ENCODE results near the gene INTS6.

The INTS6 gene

DNA sequence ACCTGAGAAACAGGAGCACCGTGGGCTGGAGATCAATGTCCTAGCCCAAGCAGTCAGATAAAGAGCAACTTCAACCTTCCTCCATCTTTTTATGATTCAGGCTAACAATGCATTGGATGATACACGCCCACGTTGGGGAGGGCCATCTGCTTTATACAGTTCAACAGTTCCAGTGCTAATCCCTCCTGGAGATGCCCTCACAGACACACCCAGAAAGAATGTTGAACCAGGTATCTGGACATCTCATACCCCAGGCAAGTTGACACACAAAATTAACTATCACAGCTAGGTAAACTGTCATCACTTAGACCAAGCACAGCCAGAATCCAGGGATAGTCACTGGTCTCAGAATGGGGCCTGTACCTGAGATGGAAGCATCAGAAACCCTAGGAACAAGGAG, 134.0 kb downstream of the INTS6 start:
- TF ChIP-seq, protein P1, sequence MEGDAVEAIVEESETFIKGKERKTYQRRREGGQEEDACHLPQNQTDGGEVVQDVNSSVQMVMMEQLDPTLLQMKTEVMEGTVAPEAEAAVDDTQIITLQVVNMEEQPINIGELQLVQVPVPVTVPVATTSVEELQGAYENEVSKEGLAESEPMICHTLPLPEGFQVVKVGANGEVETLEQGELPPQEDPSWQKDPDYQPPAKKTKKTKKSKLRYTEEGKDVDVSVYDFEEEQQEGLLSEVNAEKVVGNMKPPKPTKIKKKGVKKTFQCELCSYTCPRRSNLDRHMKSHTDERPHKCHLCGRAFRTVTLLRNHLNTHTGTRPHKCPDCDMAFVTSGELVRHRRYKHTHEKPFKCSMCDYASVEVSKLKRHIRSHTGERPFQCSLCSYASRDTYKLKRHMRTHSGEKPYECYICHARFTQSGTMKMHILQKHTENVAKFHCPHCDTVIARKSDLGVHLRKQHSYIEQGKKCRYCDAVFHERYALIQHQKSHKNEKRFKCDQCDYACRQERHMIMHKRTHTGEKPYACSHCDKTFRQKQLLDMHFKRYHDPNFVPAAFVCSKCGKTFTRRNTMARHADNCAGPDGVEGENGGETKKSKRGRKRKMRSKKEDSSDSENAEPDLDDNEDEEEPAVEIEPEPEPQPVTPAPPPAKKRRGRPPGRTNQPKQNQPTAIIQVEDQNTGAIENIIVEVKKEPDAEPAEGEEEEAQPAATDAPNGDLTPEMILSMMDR (IDR thresholded peaks at IDR 0.05; ENCODE audit: insufficient read depth, low read depth, low read length, missing control alignments) = no peak
- no peak for DNase-seq (ENCODE audit: low read depth)

DNA sequence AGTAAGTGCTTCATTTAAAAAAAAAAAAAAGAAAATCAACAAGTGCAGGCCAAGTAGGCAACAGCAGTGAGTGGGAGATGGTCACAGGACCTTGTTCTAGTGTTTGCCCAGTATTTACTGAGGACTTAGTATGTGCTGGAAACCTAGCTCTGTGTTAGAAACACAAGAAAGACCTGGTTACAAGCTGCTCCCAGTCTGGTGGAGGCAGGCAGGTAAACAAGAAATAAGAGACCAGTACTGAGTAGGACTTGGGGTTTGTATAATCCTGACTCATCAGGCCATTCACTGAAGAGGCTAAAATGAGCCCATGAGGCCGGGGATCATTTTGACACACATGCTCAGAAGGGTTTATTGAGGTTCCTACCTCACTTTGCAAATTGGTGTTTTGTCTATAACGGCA, 134.8 kb downstream of the INTS6 start:
- TF ChIP-seq, protein P1 (IDR thresholded peaks at IDR 0.05; ENCODE audit: insufficient read depth, low read depth, low read length, missing control alignments) = no peak
- H3K4me3 ChIP-seq (ENCODE audit: low read depth, low read length) = no peak overlapping the region
- no peak for DNase-seq (ENCODE audit: low read depth)

More for the DNA sequence above, 134.0 kb downstream of the INTS6 start:
- no peak overlapping the region for H3K4me3 ChIP-seq (ENCODE audit: low read depth, low read length)

DNA sequence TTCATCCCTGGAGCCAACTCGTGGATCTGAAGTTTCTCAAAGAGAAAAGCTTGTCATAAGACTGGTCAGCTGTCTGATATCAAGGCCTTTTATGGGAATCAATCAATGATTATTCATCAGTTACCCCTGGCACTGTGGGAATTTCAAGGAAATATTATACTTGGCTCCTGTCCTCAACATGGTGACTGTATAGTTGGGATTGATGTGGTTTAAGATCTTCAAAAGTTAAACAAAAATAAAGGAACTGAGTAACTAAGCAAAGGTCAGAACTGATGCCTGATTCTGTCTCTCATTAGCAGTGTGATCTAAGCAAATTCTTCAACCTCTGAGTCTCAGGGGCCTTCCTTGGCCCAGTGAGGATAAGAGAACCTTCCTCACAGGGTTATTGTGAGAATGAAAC, 135.6 kb downstream of the INTS6 start:
- H3K4me3 ChIP-seq (ENCODE audit: low read depth, low read length) = no peak overlapping the region
- TF ChIP-seq, protein P1 (IDR thresholded peaks at IDR 0.05; ENCODE audit: insufficient read depth, low read depth, low read length, missing control alignments) = no peak
- DNase-seq (ENCODE audit: low read depth) = no peak

DNA sequence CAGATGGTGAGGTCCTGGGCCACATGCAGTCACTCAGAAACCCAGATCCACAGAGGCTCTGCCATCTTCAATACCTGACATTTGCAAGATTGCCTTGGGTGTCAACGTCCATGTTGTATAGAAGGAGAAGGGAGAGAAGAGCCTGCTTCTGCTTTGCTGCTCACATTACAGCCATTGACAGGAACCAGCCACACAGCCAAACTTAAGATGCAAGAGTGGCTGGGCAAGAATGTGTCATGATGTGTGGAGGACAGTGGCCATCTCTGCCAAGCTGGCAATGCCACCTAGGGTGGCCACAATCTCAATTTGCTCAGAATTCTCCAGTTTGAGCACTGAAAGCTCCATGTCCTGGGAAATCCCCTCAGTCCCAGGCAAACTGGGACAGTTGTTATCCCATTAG, 139.2 kb downstream of the INTS6 start:
- TF ChIP-seq, protein P1 (IDR thresholded peaks at IDR 0.05; ENCODE audit: insufficient read depth, low read depth, low read length, missing control alignments) = no peak
- no peak for DNase-seq (ENCODE audit: low read depth)
- H3K4me3 ChIP-seq (ENCODE audit: low read depth, low read length) = no peak overlapping the region

DNA sequence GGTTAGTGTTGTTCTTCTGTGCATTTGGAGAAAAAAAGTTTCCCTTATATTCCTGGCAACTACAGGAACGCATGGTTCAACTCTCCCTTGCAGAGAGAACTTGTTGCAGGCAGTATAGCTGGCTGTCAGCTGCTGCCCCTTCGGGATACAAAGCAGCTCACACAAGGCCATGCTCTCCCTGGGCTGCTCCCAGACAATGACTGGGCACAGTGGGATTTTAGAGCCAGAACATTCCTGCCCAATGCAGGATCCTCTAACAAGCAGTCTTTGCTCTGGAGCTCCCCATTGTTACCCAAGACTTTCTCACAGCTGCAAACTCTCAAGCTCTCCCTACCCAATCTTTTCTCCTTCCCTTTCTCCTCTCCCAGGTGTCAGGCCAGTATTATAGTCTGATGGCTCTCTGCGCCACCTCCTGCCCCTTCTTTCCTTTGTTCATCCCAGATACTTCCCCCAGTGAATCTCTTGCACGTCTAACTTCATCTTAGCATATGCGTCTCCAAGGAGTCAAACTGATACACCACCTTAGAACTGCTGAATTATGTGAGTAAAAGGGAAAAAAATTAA, 140.8 kb downstream of the INTS6 start:
- no peak overlapping the region for H3K4me3 ChIP-seq (ENCODE audit: low read depth, low read length)
- no peak for DNase-seq (ENCODE audit: low read depth)
- TF ChIP-seq, protein P1 (IDR thresholded peaks at IDR 0.05; ENCODE audit: insufficient read depth, low read depth, low read length, missing control alignments) = no peak

Data from GM12865 (cell line).